GM18858 (cell line): Measurements from ENCODE around the gene FLT1.

Experiments used
- ATAC-seq: cut with Tn5 transposase; IDR thresholded peaks from one replicate; pipeline ENCODE4 v1.9.1; 2021; ENCODE audit not compliant: unreplicated experiment

The FLT1 gene

GRCh38 chr13:28349907-28350654 is 144.8 kb downstream of the FLT1 start:
- no peak for ATAC-seq

- no peak for ATAC-seq
These were observed 145.6 kb downstream of the FLT1 start for GRCh38 chr13:28349371-28349770.

GRCh38 chr13:28347456-28348371 is 147.2 kb downstream of the FLT1 start:
- ATAC-seq: no peak

GRCh38 chr13:28346154-28346553 is 148.8 kb downstream of the FLT1 start:
- ATAC-seq: no peak

- no peak for ATAC-seq
These were observed 150.8 kb downstream of the FLT1 start for GRCh38 chr13:28344163-28344562.

- ATAC-seq: no peak
These were observed 152.7 kb downstream of the FLT1 start for GRCh38 chr13:28342251-28342650.

- ATAC-seq: no peak
These were observed 154.6 kb downstream of the FLT1 start for GRCh38 chr13:28340272-28340793.

- ATAC-seq: no peak
These were observed 155.5 kb downstream of the FLT1 start for GRCh38 chr13:28339419-28339818.

- ATAC-seq: no peak
These were observed 156.2 kb downstream of the FLT1 start for GRCh38 chr13:28338742-28339141.

GRCh38 chr13:28338006-28338574 is 156.8 kb downstream of the FLT1 start:
- no peak for ATAC-seq

GRCh38 chr13:28337166-28338005 is 157.5 kb downstream of the FLT1 start:
- ATAC-seq: no peak

- ATAC-seq: no peak
These were observed 158.7 kb downstream of the FLT1 start for GRCh38 chr13:28336193-28336657.

- no peak for ATAC-seq
These were observed 161.6 kb downstream of the FLT1 start for GRCh38 chr13:28333204-28333881.

GRCh38 chr13:28329395-28330158 is 165.4 kb downstream of the FLT1 start:
- ATAC-seq: no peak

GRCh38 chr13:28328271-28328607 is 166.7 kb downstream of the FLT1 start:
- ATAC-seq: no peak

- no peak for ATAC-seq
These were observed 167.3 kb downstream of the FLT1 start for GRCh38 chr13:28327373-28328270.

- ATAC-seq: no peak
These were observed 168.9 kb downstream of the FLT1 start for GRCh38 chr13:28326056-28326455.

GRCh38 chr13:28325022-28325421 is 169.9 kb downstream of the FLT1 start:
- no peak for ATAC-seq
